Activated T-cell treated with anti-CD3 and anti-CD28 coated beads for 24 hours (primary cell): ENCODE measurements around the gene ETV2.
"Not testable (repeated sequence)": the region's sequence is repeated elsewhere in the genome, so short reads cannot be mapped to it uniquely, and the experiment has no call there.

ENCODE experiments used
- DNase-seq: peaks from one replicate; pipeline ENCODE4 v3.0.0-alpha.2; 2020; ENCODE audit warnings: low read depth

ETV2 gene

DNA sequence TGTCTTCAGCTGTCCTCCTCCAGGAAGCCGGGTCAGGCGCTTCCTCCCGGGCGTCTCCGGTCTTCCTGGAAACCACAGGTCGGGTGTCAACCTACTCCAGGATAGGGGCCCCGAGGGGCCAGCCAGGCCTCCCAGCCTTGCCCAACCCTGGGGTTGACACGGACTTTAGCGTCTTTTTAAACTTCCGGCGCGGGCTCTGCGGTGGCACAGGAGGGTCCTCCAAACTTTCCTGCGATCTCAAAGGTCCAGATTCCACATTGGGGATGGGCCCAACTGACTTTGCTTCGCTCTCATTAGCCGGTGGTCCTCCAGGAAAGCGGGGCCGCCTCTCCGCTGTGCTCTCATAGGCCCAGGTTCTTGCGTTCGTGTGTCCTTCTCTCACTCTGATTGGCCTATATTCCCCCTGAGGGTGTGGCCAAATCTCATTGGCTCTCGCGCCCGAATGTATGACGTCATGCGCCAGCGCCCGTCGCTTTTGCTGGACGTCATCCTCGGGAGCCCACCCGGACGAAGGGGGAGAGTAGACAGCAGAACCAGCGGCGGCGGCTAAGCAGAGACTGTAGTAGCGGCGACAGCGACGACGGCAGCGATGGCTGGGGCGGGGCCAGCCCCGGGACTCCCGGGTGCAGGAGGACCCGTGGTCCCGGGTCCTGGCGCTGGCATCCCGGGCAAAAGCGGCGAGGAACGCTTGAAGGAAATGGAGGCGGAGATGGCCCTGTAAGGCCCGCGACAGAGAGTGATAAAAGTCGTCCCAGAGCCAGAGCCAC lies 12.8 kb upstream of the ETV2 start, which contains the start of gene RBM42:
Gene RBM42 (plus strand): TSS at position 472 of the 767 bp plus-strand sequence. CDS start 118 bp downstream, at position 590.
- peak; percentile 97 for DNase-seq

DNA sequence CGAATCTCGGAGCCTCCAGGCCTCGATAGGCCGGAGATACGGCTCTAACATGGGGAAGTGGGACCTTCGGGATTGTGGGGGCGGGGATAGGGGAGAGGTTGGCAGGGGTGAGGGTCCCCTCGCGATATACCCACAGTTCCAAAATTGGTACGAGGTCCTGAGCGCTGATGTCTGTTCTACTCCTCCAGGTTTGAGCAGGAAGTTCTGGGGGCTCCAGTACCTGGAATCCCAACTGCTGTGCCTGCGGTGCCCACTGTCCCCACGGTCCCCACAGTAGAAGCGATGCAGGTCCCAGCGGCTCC lies 12.3 kb upstream of the ETV2 start:
- DNase-seq, result no peak

DNA sequence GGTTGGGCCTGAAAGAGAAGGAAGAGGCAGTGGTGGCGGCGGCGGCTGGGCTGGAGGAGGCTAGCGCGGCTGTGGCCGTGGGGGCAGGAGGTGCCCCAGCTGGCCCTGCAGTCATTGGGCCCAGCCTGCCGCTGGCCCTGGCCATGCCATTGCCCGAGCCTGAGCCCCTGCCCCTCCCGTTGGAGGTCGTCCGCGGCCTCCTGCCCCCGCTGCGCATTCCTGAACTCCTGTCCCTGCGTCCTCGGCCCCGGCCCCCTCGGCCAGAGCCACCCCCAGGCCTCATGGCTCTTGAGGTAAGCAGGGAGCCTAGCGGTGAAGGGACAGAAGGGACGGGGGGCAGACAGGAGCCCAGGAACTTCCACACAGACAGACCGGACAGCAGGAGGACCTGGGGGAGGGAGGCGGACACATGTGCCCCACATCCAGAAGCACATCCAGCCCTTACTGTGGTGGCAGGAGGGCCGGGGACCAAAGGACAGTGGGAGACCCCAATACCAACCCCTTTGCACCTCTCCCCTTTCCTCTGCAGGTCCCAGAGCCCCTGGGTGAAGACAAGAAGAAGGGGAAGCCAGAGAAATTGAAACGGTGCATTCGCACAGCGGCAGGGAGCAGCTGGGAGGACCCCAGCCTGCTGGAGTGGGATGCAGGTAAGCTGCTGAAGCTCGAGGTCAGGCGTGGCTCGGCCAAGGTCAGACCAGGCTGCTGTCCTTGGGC lies 7.7 kb upstream of the ETV2 start:
- DNase-seq, result no peak

DNA sequence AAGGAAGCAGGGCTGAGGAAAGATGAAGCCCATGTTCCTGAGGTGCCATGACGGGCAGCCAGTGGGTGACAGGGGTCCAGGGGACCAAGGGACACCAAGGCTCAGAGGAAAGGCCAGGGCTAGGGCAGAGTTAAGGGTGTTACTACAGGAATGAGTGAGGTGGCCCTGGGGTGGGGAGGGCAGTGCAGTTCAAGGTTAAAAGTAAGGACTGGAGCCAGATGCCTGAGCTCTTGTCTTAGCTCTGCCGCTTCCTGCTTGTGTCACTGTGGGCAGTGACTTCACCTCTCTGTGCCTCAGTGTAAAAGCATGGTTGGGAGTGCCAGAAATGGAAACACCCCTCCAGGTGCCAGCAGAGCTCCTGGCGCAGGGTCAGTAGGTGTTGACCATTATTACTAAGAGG lies 4.9 kb upstream of the ETV2 start:
- no peak for DNase-seq

DNA sequence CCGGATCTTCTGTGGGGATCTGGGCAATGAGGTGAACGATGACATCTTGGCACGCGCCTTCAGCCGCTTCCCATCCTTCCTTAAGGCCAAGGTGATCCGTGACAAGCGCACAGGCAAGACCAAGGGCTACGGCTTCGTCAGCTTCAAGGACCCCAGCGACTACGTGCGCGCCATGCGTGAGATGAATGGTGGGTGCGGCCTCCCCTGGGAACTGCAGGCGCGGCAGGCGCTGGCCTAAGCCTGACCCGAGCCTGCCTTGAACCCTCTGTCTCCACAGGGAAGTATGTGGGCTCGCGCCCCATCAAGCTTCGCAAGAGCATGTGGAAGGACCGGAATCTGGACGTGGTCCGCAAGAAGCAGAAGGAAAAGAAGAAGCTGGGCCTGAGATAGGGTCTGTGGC lies 4.4 kb upstream of the ETV2 start:
- no peak for DNase-seq

DNA sequence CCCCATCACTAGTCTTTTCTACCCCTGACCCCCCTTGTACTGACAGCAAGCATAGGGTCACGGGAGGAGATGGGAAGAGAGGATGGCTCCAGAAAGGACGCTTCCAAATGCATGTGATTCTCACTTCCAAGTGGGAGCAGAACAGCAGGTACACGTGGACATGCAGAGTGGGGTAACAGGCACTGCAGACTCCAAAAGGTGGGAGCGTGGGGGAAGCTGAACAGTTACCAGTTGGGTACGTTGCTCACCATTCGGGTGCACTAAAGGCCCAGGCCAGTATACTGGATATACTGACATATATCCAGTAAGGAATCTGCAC lies 2.3 kb upstream of the ETV2 start:
- no peak for DNase-seq

DNA sequence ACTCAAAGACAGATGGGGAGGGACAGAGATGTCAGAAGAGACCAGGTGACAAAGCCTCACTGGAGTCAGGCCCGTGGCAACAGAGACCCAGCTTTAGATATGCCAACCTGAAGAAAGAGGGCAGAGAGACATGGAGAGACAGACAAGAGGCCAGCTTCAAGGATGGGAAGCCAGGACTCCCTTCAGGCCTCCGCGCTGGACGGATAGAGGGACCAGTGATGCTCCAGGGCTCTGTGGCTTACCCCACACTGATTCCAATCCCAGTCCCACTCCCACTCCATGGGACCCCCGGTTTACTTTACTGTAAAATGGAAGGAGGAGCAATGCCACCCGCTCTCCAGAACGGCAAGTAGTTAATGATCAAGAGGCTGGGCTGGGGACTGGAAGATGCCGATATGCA lies 1.7 kb upstream of the ETV2 start:
- no peak for DNase-seq

DNA sequence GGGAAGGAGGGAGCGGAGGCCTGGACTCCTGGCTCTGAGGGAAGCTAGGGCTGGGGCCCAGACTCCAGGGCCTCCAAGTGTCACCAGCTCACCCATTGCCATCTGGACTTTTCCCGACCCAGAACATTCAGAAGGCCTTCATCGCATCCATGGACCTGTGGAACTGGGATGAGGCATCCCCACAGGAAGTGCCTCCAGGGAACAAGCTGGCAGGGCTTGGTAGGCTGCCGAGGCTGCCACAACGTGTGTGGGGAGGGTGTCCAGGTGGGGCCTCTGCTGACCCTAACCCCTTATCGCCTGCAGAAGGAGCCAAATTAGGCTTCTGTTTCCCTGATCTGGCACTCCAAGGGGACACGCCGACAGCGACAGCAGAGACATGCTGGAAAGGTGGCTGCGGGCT lies 767 bp downstream of the ETV2 start:
- no peak for DNase-seq

DNA sequence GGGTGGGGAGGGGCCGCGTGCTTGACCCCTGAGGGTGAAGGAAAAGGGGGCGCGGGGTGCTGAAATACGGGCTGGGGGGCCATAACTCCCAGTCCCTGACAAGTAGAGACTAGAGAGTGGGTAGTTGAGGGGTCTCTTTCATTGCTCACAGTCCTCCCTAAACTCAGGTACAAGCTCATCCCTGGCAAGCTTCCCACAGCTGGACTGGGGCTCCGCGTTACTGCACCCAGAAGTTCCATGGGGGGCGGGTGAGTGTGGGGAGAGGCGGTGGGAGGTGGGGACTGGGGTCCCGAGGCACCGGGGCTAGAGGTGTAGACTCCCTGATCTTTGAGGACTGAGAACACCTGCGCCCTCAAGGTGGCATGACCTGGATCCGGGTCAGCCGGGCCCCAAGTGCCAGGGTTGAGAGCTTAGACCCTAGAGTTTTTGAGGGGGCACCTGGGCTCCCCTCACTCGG lies 1.3 kb downstream of the ETV2 start:
- no peak for DNase-seq

DNA sequence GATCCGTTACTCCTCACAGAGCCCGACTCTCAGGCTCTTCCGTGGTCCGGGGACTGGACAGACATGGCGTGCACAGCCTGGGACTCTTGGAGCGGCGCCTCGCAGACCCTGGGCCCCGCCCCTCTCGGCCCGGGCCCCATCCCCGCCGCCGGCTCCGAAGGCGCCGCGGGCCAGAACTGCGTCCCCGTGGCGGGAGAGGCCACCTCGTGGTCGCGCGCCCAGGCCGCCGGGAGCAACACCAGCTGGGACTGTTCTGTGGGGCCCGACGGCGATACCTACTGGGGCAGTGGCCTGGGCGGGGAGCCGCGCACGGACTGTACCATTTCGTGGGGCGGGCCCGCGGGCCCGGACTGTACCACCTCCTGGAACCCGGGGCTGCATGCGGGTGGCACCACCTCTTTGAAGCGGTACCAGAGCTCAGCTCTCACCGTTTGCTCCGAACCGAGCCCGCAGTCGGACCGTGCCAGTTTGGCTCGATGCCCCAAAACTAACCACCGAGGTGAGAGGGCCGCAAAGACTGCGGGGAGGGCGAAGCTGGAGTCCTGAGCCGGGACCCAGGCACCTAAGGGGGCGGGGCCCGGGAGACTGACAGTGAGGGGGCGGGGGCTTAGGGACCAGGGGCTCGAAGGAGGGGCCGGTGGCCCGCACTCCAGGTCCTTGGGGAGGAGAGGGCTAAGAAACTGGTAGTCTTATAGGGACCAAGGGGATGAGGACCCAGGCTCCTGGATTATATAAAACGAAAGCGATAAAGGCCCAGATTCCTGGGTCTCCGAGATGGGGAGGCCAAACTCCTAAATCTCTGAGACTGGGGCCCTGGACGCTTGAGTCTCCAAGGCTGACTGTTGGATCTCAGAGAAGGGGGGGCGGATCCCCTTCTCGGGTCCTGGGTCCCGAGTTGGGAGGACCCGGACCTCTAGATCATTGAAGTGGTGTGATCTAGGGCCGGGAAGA lies 2.0 kb downstream of the ETV2 start:
- peak; percentile 69 for DNase-seq

DNA sequence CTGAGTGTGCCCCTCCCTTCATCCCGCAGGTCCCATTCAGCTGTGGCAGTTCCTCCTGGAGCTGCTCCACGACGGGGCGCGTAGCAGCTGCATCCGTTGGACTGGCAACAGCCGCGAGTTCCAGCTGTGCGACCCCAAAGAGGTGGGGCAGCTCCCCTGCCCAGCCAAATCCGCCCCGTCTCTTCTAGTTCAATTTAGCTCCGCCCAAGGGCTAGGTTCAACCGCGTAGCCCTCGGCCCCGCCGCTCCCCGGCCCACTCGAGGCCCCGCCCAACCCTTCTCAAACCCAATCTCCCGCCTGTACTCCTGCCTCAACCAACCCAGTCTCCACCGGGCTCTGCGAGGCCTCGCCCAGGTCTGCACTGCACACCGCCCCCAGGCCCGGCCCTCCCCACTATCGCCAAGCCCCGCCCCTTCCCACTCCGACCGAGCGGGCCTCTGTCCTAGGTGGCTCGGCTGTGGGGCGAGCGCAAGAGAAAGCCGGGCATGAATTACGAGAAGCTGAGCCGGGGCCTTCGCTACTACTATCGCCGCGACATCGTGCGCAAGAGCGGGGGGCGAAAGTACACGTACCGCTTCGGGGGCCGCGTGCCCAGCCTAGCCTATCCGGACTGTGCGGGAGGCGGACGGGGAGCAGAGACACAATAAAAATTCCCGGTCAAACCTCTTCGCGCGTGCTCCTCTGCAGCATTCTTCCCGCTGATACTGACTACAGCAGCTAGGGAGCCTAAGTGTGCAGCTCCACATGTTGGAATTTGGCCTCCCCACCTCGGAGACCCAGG lies 2.9 kb downstream of the ETV2 start:
- DNase-seq, result peak; percentile 95

DNA sequence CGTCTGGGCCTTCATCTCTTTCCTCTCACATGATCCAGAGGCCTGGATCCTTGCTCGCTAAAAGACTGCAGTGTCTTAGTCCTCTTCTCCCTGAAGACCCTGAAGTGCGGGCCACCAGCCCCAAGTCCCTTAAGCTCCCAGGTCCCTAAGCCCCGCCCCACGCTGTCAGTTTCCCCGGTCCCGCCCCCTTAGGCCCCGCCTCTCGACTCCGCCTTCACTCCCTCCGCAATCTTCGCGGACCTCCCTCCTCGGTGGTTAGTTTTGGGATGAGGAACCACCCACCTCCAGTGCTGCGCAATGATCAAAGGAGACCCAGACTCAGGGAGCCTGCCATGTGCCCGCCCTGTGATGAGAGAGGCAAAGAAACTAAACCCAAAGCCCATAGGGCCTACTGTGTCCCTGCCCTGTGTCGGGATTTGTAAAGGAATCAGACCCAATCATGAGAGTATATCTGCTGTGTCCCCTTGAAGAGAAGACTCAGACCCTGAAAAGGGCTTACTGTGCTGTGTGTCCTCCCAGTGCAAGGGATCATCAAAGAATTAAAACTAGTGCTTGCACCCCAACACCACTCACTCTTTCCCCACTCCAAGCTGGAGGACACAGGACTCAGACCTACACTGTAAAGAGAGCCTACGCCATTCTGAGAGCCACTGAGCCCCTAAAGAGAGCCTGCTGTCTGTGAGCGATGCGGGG lies 3.6 kb downstream of the ETV2 start:
- peak; percentile 74 for DNase-seq

DNA sequence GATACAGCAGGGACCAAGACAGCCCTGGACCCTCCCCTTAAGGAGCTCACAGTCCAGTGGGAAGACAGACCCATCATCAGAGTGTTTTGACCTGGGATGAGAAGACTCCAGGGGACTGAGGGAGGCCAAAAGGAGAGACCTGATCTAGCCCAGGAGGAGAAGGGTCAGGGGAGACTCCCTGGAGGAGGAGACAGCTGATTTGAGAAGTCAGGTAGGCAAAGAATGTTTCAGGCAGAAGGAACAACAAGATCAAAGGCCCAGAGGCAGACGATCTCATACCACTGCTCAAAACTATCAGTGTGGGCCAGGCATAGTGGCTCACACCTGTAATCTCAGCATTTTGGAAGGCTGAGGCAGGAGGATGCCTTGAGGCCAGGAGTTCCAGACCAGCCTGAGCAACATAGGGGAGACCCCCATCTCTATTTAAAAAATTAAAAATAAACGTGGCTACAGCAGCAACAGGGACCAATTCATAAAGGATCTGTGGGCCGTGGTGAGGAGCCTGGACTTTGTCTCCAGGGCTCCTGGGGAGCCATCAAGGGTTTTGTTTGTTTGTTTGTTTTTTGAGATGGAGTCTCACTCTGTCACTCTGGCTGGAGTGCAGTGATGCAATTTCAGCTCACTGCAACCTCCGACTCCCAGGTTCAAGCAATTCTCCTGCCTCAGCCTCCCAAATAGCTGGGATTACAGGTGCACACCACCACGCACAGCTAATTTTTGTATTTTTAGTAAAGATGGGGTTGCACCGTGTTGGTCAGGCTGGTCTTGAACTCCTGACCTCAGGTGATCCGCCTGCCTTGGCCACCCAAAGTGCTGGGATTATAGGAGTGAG lies 4.4 kb downstream of the ETV2 start:
- DNase-seq, result no peak

DNA sequence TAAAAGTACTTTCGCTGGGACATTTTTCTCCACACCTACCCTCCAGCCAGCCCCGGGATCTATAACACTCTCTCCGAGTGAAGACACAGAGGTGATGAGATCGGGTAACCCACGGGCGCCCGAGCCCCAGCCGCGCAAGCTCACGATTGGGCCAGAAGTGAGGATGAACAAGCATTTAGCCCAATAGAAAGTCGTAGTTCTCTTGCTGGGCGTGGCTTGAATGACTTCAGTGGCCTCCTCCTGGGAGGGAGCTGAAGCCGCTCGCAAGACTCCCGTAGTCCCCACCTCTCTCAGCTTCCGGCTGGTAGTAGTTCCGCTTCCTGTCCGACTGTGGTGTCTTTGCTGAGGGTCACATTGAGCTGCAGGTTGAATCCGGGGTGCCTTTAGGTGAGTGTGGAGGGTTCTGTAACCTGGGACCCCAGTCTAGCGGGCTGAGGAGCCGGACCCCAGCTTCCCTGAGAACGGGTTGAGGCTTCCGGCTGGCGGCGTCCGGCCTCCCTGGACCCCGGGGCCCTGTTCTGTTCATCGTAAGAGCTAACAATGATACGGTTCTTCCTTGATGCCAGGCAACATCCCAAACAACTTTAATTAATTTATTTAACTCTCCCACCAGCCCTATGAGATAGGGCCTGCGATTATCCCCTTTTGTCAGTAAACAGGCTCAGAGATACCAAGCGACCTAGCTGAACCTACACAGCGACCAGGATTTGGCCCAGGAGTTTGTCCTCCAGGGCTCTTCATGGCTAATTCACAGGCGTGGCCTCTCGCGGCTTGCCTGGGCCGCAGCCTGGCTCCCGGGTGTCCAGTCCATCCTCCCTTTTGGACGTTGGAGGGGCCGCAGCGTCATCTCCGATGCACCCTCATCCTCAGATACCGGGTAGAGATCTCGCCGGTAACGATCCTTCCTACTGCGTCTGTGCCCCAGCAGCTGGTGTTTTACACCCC lies 6.7 kb downstream of the ETV2 start, which contains the start of gene COX6B1:
Gene COX6B1 (plus strand): TSS at position 307 of the 945 bp plus-strand sequence. CDS start 2,921 bp downstream, outside the sequence.
- DNase-seq, result peak; percentile 89

DNA sequence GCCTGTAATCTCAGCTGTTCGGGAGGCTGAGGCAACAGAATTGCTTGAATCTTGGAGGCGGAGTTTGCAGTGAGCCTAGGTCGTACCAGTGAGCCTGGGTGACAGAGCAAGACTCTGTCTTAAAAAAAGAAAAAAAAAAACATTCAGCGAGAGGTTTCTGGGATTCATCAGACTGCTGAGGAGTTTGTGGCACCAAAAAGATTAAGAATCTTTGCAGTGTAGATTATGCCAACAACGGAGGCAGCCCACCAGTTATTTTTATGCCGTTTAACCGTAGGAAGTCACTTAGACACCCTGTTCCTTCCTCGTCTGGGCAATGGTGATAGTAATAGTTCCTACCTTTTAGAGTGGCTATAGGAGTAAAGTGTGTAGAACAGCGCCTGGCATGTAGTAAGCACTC lies 9.0 kb downstream of the ETV2 start:
- no peak for DNase-seq

DNA sequence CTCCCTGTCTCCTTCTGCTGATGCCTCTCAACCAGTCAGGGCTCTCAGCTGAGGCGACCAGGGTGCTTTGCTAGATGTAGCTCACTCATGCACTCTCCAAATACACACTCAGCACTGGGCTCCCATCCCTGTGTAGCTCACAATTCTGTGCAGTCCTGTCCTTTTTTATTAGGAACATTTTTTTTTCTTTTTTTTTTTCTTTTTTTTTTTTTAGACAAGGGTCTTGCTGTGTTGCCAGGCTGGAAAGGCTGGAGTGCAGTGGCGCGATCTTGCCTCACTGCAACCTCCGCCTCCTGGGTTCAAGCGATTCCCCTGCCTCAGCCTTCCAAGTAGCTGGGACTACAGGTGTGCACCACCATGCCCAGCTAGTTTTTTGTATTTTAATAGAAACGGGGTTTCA lies 13.3 kb downstream of the ETV2 start:
- not testable (repeated sequence) for DNase-seq

DNA sequence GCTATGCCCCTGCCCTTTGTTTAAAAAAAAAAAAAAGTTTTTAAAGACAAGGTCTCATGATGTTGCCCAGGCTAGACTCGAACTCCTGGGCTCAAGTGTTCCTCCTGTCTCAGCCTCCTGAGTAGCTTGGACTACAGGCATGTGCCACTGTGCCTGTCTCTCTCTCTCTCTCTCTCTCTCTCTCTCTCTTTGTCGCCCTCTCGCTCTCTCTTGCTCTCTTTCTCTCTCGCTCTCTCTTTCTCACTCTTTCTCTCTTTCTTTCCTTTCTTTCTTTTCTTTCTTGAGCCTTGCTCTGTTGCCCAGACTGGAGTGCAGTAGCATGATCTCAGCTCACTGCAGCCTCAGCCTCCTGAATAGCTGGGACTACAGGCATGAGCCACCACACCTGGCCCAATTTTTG lies 14.1 kb downstream of the ETV2 start:
- DNase-seq, result no peak

DNA sequence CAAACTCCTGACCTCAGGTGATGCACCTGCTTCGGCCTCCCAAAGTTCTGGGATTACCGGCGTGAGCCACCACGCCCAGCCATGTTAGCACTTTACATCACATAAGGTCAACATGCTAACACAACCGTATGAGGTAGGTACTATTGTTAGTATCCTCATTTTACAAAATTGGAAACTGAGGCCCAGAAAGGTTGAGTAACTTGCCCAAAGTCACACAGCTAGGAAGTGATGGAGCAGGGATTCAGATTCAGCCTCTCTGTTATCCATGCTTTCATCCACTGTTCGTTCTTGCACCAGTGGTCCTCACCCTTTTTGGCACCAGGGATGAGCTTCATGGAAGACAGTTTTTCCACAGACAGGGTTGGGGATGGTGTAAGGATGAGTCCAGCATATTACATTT lies 15.2 kb downstream of the ETV2 start:
- no peak for DNase-seq
